Esophagus squamous epithelium (tissue), 4 donors: ENCODE measurements around the gene CDH18.

Source experiments
- CTCF ChIP-seq, 6 experiments: fragments of 450-650 bp in 4 of 6; fragments of 200-600 bp in 2 of 6; sonication (generic) in 2 of 6; IDR thresholded peaks; one replicate each; pipeline ENCODE4 v1.5.1; 2016 to 2019; ENCODE audit warnings: antibody characterized with exemption in 6 of 6, mild to moderate bottlenecking in 4 of 6, moderate library complexity in 4 of 6
- POLR2A ChIP-seq, 4 donors: fragments of 450-650 bp; IDR thresholded peaks; one replicate each; pipeline ENCODE4 v1.6.1; 2017; ENCODE audit warnings: antibody characterized with exemption in 4 of 4, mild to moderate bottlenecking in 4 of 4, moderate library complexity in 3 of 4

GRCh38 chr5:19862711-19863110 lies 125.3 kb downstream of the CDH18 start:
- TF ChIP-seq POLR2A (IDR thresholded peaks at IDR 0.05) (no peak), CTCF (IDR thresholded peaks at IDR 0.05) (no peak)
